Liver (tissue), 3 donors: ENCODE data around the gene SCIN.

Experiments
- FOXA2 ChIP-seq: IDR thresholded peaks from 2 replicates; pipeline ENCODE4 v1.6.1; 2016; ENCODE audit warnings: antibody characterized with exemption
- GABPA ChIP-seq, 2 donors: IDR thresholded peaks in 1 of 2; conservative IDR thresholded peaks in 1 of 2; 2 replicates each; pipeline ENCODE4 v1.6.1; 2016; ENCODE audit warnings: antibody characterized with exemption in 2 of 2, mild to moderate bottlenecking in 1 of 2, moderate library complexity in 1 of 2
- JUND ChIP-seq, 2 donors: IDR thresholded peaks; 2 replicates each; pipeline ENCODE4 v1.6.1; 2016; ENCODE audit warnings: antibody characterized with exemption in 2 of 2
- RAD21 ChIP-seq, 2 donors: IDR thresholded peaks; 2 replicates each; pipeline ENCODE4 v1.6.1; 2016; ENCODE audit warnings: antibody characterized with exemption in 2 of 2, mild to moderate bottlenecking in 2 of 2
- RXRA ChIP-seq, 2 donors: IDR thresholded peaks; 2 replicates each; pipeline ENCODE4 v1.6.1; 2017 to 2018; ENCODE audit warnings: antibody characterized with exemption in 2 of 2, mild to moderate bottlenecking in 1 of 2
- SP1 ChIP-seq: IDR thresholded peaks from 2 replicates; pipeline ENCODE4 v1.6.1; 2018; ENCODE audit warnings: antibody characterized with exemption, mild to moderate bottlenecking
- TAF1 ChIP-seq: conservative IDR thresholded peaks from 2 replicates; pipeline ENCODE4 v1.6.1; 2016; ENCODE audit warnings: antibody characterized with exemption, mild to moderate bottlenecking
- YY1 ChIP-seq: IDR thresholded peaks from 2 replicates; pipeline ENCODE4 v1.6.1; 2016; ENCODE audit warnings: antibody characterized with exemption, mild to moderate bottlenecking
- TF ChIP-seq, protein P1 (sequence below): fragments of 150-350 bp; IDR thresholded peaks from 2 replicates; pipeline ENCODE4 v1.5.1; 2017; ENCODE audit warnings: improper control_type of control experiment, low read depth, low read length; ENCODE audit not compliant: missing input control
- TF ChIP-seq, protein P2 (sequence below): IDR thresholded peaks from 2 replicates; pipeline ENCODE4 v1.6.1; 2016; ENCODE audit warnings: antibody characterized with exemption, mild to moderate bottlenecking
- TF ChIP-seq, protein P3 (sequence below): IDR thresholded peaks from 2 replicates; pipeline ENCODE4 v1.6.1; 2016; ENCODE audit warnings: antibody characterized with exemption
- TF ChIP-seq, protein P4 (sequence below): IDR thresholded peaks from 2 replicates; pipeline ENCODE4 v1.6.1; 2016; ENCODE audit warnings: antibody characterized with exemption
- donor health status: healthy.
- donor health status: healthy.

DNA sequence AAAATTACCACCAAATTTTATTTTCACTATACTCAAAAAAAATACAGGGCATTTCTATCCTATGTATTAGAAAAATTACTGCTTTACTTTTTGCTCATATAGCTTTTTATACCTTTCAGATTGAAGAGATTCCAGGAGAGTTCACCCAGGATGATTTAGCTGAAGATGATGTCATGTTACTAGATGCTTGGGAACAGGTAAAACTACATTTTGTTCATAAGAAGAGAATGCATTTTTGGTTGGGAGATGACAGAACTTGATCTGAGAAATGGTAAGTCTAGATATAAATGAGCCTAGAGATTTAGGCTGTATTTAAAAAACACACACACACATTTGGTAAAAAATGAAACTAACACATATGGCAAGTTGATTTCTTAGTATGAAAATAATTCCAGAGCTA, 78.8 kb downstream of the SCIN start:
- TF ChIP-seq, protein P1, sequence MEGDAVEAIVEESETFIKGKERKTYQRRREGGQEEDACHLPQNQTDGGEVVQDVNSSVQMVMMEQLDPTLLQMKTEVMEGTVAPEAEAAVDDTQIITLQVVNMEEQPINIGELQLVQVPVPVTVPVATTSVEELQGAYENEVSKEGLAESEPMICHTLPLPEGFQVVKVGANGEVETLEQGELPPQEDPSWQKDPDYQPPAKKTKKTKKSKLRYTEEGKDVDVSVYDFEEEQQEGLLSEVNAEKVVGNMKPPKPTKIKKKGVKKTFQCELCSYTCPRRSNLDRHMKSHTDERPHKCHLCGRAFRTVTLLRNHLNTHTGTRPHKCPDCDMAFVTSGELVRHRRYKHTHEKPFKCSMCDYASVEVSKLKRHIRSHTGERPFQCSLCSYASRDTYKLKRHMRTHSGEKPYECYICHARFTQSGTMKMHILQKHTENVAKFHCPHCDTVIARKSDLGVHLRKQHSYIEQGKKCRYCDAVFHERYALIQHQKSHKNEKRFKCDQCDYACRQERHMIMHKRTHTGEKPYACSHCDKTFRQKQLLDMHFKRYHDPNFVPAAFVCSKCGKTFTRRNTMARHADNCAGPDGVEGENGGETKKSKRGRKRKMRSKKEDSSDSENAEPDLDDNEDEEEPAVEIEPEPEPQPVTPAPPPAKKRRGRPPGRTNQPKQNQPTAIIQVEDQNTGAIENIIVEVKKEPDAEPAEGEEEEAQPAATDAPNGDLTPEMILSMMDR: no peak
- no peak for TF ChIP-seq YY1
- TF ChIP-seq, protein P2, sequence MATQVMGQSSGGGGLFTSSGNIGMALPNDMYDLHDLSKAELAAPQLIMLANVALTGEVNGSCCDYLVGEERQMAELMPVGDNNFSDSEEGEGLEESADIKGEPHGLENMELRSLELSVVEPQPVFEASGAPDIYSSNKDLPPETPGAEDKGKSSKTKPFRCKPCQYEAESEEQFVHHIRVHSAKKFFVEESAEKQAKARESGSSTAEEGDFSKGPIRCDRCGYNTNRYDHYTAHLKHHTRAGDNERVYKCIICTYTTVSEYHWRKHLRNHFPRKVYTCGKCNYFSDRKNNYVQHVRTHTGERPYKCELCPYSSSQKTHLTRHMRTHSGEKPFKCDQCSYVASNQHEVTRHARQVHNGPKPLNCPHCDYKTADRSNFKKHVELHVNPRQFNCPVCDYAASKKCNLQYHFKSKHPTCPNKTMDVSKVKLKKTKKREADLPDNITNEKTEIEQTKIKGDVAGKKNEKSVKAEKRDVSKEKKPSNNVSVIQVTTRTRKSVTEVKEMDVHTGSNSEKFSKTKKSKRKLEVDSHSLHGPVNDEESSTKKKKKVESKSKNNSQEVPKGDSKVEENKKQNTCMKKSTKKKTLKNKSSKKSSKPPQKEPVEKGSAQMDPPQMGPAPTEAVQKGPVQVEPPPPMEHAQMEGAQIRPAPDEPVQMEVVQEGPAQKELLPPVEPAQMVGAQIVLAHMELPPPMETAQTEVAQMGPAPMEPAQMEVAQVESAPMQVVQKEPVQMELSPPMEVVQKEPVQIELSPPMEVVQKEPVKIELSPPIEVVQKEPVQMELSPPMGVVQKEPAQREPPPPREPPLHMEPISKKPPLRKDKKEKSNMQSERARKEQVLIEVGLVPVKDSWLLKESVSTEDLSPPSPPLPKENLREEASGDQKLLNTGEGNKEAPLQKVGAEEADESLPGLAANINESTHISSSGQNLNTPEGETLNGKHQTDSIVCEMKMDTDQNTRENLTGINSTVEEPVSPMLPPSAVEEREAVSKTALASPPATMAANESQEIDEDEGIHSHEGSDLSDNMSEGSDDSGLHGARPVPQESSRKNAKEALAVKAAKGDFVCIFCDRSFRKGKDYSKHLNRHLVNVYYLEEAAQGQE: no peak
- no peak for TF ChIP-seq TAF1
- TF ChIP-seq, protein P3, sequence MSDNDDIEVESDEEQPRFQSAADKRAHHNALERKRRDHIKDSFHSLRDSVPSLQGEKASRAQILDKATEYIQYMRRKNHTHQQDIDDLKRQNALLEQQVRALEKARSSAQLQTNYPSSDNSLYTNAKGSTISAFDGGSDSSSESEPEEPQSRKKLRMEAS: no peak
- no peak for TF ChIP-seq RXRA (IDR thresholded peaks at IDR 0.05)
- no peak for TF ChIP-seq GABPA (IDR thresholded peaks at IDR 0.05 in 1 of 2, conservative IDR thresholded peaks at IDR 0.05 in 1 of 2)
- no peak for TF ChIP-seq JUND (IDR thresholded peaks at IDR 0.05)
- TF ChIP-seq SP1: no peak
- TF ChIP-seq FOXA2: no peak
- no peak for TF ChIP-seq RAD21 (IDR thresholded peaks at IDR 0.05)
- TF ChIP-seq, protein P4, sequence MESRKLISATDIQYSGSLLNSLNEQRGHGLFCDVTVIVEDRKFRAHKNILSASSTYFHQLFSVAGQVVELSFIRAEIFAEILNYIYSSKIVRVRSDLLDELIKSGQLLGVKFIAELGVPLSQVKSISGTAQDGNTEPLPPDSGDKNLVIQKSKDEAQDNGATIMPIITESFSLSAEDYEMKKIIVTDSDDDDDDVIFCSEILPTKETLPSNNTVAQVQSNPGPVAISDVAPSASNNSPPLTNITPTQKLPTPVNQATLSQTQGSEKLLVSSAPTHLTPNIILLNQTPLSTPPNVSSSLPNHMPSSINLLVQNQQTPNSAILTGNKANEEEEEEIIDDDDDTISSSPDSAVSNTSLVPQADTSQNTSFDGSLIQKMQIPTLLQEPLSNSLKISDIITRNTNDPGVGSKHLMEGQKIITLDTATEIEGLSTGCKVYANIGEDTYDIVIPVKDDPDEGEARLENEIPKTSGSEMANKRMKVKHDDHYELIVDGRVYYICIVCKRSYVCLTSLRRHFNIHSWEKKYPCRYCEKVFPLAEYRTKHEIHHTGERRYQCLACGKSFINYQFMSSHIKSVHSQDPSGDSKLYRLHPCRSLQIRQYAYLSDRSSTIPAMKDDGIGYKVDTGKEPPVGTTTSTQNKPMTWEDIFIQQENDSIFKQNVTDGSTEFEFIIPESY: no peak
